ENCODE results near the gene BLID.

BLID gene

GRCh38 chr11:122081073-122081472 is 34.9 kb downstream of the BLID start:
- H3K4me3 Mint-ChIP-seq = no peak overlapping the region
- peaks cover 6% of the 10 kb centered on the region for H3K36me3 Mint-ChIP-seq (ENCODE audit: low read depth)
- H3K27ac Mint-ChIP-seq = no peak overlapping the region
- no peaks in the 10 kb centered on the region for H3K27me3 Mint-ChIP-seq (ENCODE audit: low read depth)
- TF ChIP-seq CTCF (IDR thresholded peaks at IDR 0.05; ENCODE audit: unreplicated experiment in 3 of 3) = no peak
- H3K4me1 Mint-ChIP-seq = peaks cover 18% of the 10 kb centered on the region
- no peaks in the 10 kb centered on the region for H3K9me3 Mint-ChIP-seq

GRCh38 chr11:122077459-122077858 is 38.6 kb downstream of the BLID start:
- Mint-ChIP-seq H3K27me3 (ENCODE audit: low read depth) (no peaks in the 10 kb centered on the region), H3K9me3 (no peaks in the 10 kb centered on the region), H3K4me3 (no peak overlapping the region), H3K4me1 (peaks cover 15% of the 10 kb centered on the region), H3K27ac (no peak overlapping the region), H3K36me3 (ENCODE audit: low read depth) (no peaks in the 10 kb centered on the region)
- TF ChIP-seq CTCF (IDR thresholded peaks at IDR 0.05; ENCODE audit: unreplicated experiment in 3 of 3) = no peak

GRCh38 chr11:122076512-122077120 is 39.4 kb downstream of the BLID start:
- Mint-ChIP-seq H3K4me3 (no peak overlapping the region), H3K9me3 (no peaks in the 10 kb centered on the region), H3K36me3 (ENCODE audit: low read depth) (no peaks in the 10 kb centered on the region), H3K27me3 (ENCODE audit: low read depth) (no peaks in the 10 kb centered on the region), H3K4me1 (peaks cover 24% of the 10 kb centered on the region), H3K27ac (no peak overlapping the region)
- no peak for TF ChIP-seq CTCF (IDR thresholded peaks at IDR 0.05; ENCODE audit: unreplicated experiment in 3 of 3)

GRCh38 chr11:122075016-122075415 is 41.0 kb downstream of the BLID start:
- no peaks in the 10 kb centered on the region for H3K9me3 Mint-ChIP-seq
- no peak overlapping the region for H3K27ac Mint-ChIP-seq
- H3K4me1 Mint-ChIP-seq = peaks cover 39% of the 10 kb centered on the region
- H3K4me3 Mint-ChIP-seq = no peak overlapping the region
- H3K27me3 Mint-ChIP-seq (ENCODE audit: low read depth) = no peaks in the 10 kb centered on the region
- TF ChIP-seq CTCF (IDR thresholded peaks at IDR 0.05; ENCODE audit: unreplicated experiment in 3 of 3) = no peak
- H3K36me3 Mint-ChIP-seq (ENCODE audit: low read depth) = no peaks in the 10 kb centered on the region

- no peaks in the 10 kb centered on the region for H3K27me3 Mint-ChIP-seq (ENCODE audit: low read depth)
- H3K4me1 Mint-ChIP-seq = peaks cover 49% of the 10 kb centered on the region
Observed at GRCh38 chr11:122074022-122074421, 42.0 kb downstream of the BLID start.

More at GRCh38 chr11:122074022-122074421, 42.0 kb downstream of the BLID start:
- Mint-ChIP-seq H3K36me3 (ENCODE audit: low read depth) (no peaks in the 10 kb centered on the region), H3K4me3 (no peak overlapping the region), H3K27ac (no peak overlapping the region), H3K9me3 (no peaks in the 10 kb centered on the region)
- TF ChIP-seq CTCF (IDR thresholded peaks at IDR 0.05; ENCODE audit: unreplicated experiment in 3 of 3) = no peak

Data from nephron (organoid).